Esophagus muscularis mucosa (tissue), 3 donors: Measurements from ENCODE around the gene NIPAL4.

Experiments
- POLR2A ChIP-seq: fragments of 450-650 bp; IDR thresholded peaks from one replicate; pipeline ENCODE4 v1.6.1; 2017; ENCODE audit warnings: antibody characterized with exemption, moderate library complexity, mild to moderate bottlenecking, low read depth
- TF ChIP-seq, protein P1 (sequence below), 3 experiments: fragments of 200-600 bp in 2 of 3; fragments of 450-650 bp in 1 of 3; sonication (generic) in 2 of 3; IDR thresholded peaks; one replicate each; pipeline ENCODE4 v1.5.1; 2017 to 2019; ENCODE audit warnings: antibody characterized with exemption in 3 of 3, mild to moderate bottlenecking in 2 of 3, moderate library complexity in 1 of 3

DNA sequence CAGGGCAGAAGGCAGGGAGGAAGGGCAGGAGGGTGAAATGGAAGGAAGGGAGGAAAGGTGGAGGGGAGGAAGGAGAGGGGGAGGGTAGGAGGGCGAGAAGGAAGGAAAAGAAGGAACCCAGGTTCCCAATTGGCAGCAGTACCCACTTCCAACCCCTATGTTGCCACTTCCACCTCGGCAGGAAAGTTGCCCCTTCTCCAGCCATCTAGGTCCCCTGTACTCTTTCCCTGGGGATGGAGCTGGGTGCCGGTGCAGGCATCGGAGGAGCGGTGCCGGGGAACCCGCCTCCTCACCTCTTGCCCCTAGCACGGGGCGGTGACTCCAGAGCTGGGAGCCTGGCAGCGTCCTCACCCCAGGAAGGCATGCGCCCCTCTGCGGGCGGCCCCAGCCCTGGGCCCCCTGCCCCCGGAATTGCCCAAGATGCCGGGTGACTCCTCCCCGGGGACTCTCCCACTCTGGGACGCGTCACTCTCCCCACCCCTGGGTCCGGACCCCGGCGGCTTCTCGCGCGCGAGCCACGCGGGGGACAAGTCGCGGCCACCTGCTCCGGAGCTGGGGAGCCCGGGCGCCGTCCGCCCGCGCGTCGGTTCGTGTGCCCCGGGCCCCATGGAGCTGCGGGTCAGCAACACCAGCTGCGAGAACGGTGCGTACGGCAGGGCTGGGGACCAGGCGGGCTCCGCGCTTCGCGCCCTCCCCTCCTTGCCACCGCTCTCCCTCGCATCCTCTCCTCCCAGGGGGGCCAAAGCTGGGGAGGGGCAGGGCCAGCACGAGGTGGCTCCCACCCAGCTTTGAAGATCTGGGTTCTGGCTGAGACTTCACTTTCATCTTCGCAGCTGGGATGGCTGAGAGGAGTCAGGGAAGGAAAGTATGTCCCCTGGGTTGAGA, at the start of gene NIPAL4:
- TF ChIP-seq POLR2A: no peak
- TF ChIP-seq, protein P1, sequence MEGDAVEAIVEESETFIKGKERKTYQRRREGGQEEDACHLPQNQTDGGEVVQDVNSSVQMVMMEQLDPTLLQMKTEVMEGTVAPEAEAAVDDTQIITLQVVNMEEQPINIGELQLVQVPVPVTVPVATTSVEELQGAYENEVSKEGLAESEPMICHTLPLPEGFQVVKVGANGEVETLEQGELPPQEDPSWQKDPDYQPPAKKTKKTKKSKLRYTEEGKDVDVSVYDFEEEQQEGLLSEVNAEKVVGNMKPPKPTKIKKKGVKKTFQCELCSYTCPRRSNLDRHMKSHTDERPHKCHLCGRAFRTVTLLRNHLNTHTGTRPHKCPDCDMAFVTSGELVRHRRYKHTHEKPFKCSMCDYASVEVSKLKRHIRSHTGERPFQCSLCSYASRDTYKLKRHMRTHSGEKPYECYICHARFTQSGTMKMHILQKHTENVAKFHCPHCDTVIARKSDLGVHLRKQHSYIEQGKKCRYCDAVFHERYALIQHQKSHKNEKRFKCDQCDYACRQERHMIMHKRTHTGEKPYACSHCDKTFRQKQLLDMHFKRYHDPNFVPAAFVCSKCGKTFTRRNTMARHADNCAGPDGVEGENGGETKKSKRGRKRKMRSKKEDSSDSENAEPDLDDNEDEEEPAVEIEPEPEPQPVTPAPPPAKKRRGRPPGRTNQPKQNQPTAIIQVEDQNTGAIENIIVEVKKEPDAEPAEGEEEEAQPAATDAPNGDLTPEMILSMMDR (IDR thresholded peaks at IDR 0.05): no peak
